ENCODE measurements around the gene CRKL.
"Not testable (repeated sequence)": the region's sequence is repeated elsewhere in the genome, so short reads cannot be mapped to it uniquely, and the experiment has no call there.

The CRKL gene

GRCh38 chr22:20901093-20902033 is 15.8 kb upstream of the CRKL start:
- DNase-seq = not testable (repeated sequence)

GRCh38 chr22:20903093-20903492 is 14.1 kb upstream of the CRKL start:
- no peak for DNase-seq

GRCh38 chr22:20904008-20904979 is 12.9 kb upstream of the CRKL start:
- DNase-seq = peak in 1 of 2 donors; percentile 52

- no peak for DNase-seq
These were observed 12.2 kb upstream of the CRKL start for GRCh38 chr22:20904980-20905355.

- no peak for DNase-seq
These were observed 11.5 kb upstream of the CRKL start for GRCh38 chr22:20905415-20906386.

- DNase-seq = no peak
These were observed 10.8 kb upstream of the CRKL start for GRCh38 chr22:20906387-20906767.

- DNase-seq = not testable (repeated sequence)
These were observed 8.5 kb upstream of the CRKL start for GRCh38 chr22:20908717-20909116.

- DNase-seq = no peak
These were observed 7.5 kb upstream of the CRKL start for GRCh38 chr22:20909543-20910303.

GRCh38 chr22:20912494-20912893 is 4.7 kb upstream of the CRKL start:
- DNase-seq = no peak

GRCh38 chr22:20918663-20919218 is 1.5 kb downstream of the CRKL start:
- no peak for DNase-seq

- DNase-seq = no peak
These were observed 2.5 kb downstream of the CRKL start for GRCh38 chr22:20919718-20920117.

- DNase-seq = no peak
These were observed 3.6 kb downstream of the CRKL start for GRCh38 chr22:20920881-20921203.

- no peak for DNase-seq
These were observed 5.0 kb downstream of the CRKL start for GRCh38 chr22:20922141-20922751.

GRCh38 chr22:20926243-20926642 is 9.0 kb downstream of the CRKL start:
- no peak for DNase-seq

- no peak for DNase-seq
These were observed 10.8 kb downstream of the CRKL start for GRCh38 chr22:20927940-20928572.

GRCh38 chr22:20928573-20928967 is 11.4 kb downstream of the CRKL start:
- no peak for DNase-seq

GRCh38 chr22:20930004-20930403 is 12.8 kb downstream of the CRKL start:
- no peak for DNase-seq

- DNase-seq = not testable (repeated sequence)
These were observed 13.2 kb downstream of the CRKL start for GRCh38 chr22:20930435-20930834.

GRCh38 chr22:20931126-20931654 is 14.0 kb downstream of the CRKL start:
- DNase-seq = no peak

GRCh38 chr22:20933910-20934309 is 16.7 kb downstream of the CRKL start:
- DNase-seq = no peak

Data from CD4-positive, alpha-beta T cell treated with Interleukin-1 beta for 1 hour (primary cell).